GM12873 (cell line): ENCODE results near the gene ABHD14A.

ENCODE experiments used
- TF ChIP-seq, protein P1 (sequence below): IDR thresholded peaks from 2 replicates; pipeline ENCODE4 v1.5.1; 2012; ENCODE audit warnings: low read depth, mild to moderate bottlenecking, moderate library complexity, low read length, control low read depth; ENCODE audit not compliant: insufficient read depth; ENCODE audit errors: missing control alignments

The ABHD14A gene

DNA sequence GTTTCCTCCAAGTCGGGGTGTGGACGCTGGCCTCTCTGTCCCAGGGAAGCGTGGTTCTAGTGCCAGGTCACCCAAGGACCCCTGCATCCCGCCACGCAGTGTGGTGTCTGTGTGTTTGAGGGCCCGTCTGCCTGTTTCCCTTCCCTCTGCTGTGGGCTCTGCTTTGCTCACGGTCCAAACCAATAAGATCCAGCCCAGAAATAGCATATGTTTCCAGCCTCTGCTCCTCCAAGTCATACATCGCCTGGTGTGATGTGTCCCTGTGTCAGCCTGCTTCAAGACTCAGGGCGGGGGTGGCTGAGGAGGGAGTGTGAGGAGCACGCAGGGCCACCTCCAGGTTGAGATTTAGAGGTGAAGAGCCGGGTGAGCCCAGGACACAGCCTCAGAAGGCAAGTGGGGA is 42.7 kb downstream of the ABHD14A start:
- TF ChIP-seq, protein P1, sequence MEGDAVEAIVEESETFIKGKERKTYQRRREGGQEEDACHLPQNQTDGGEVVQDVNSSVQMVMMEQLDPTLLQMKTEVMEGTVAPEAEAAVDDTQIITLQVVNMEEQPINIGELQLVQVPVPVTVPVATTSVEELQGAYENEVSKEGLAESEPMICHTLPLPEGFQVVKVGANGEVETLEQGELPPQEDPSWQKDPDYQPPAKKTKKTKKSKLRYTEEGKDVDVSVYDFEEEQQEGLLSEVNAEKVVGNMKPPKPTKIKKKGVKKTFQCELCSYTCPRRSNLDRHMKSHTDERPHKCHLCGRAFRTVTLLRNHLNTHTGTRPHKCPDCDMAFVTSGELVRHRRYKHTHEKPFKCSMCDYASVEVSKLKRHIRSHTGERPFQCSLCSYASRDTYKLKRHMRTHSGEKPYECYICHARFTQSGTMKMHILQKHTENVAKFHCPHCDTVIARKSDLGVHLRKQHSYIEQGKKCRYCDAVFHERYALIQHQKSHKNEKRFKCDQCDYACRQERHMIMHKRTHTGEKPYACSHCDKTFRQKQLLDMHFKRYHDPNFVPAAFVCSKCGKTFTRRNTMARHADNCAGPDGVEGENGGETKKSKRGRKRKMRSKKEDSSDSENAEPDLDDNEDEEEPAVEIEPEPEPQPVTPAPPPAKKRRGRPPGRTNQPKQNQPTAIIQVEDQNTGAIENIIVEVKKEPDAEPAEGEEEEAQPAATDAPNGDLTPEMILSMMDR: no peak

DNA sequence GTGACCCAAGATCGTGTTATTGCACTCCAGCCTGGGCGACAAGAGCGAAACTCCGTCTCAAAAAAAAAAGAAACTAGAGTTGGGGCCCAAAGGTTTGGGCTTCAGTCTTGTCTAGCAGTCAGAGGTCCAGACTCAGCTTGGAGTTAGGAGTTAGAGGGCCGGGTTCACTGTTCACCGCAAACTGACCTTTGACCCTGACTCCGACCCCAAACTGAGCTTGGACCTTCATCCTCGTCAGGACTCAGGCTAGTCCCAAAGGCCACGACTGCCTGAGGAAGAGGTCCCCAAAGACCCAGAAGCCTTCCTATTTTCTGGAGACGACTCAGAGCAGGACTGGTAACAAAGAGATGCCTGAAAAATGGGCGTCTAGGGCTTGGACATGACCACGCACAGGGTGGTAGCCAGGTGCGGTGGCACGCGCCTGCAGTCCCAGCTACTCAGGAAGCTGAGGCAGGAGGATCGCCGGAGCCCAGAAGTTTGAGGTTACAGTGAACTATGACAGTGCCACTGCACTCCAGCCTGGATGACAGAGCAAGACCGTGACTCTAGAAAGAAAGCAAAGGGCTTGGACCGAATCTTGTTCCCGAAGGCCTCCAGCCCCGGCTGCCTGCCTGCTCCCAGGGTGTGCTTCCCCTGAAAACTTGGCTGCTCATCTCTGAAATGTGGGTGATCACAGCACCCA is 43.6 kb downstream of the ABHD14A start:
- TF ChIP-seq, protein P1: no peak

DNA sequence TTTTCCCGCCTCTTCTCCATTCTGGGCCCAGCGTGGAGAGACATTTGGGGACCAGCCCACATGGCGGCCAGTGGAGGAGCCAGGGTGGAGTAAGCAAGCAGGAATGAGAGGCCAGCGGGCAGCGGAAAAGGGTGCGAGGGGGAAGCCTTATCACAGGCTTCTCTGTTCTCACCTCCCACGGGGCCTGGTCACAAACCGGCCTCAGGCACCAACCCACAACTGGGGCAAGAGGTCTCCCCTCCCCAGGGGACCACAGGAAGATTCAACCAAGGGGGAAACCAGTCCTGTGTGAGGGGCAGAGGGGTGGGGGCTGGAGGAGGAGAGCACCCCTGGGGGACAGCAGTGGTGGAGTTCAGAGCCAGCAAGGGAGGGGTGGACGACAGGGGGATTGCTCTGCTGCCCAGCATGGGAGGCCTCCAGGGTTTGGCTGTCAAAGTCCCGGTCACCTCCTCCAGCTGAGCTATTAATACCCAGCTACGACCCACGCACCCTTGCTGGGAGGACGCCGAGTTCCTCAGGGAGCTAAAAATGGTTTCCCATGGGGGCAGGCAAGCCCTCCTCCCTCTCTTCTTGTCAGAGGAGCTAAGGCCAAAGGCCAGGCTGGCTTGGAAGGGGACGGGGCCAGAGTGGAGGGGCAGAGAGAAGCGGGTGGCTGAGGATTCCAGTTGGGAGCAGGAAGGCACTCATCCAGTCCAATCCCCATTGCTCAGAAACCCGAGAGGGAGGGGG is 44.7 kb downstream of the ABHD14A start:
- TF ChIP-seq, protein P1: no peak

DNA sequence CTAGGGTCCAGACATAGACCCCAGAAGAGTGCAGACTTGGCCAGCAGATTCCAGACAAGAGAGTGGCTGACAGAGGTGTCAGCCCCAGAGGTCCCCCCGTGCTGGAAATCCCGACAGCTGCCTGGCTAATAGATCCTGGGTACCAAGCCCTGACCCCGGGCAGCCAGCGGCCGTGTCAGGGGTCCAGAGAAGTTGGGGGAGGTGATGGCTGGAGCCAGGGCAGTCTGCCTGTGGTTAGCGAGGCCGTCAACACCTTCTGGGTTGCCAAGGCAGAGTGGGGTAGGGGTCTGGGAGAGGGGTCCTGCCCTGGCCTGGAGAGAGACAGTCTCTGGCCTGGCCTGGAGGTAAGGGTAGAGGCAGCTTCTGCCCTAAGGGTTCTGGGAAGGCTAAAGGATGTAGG is 45.9 kb downstream of the ABHD14A start:
- TF ChIP-seq, protein P1: no peak

DNA sequence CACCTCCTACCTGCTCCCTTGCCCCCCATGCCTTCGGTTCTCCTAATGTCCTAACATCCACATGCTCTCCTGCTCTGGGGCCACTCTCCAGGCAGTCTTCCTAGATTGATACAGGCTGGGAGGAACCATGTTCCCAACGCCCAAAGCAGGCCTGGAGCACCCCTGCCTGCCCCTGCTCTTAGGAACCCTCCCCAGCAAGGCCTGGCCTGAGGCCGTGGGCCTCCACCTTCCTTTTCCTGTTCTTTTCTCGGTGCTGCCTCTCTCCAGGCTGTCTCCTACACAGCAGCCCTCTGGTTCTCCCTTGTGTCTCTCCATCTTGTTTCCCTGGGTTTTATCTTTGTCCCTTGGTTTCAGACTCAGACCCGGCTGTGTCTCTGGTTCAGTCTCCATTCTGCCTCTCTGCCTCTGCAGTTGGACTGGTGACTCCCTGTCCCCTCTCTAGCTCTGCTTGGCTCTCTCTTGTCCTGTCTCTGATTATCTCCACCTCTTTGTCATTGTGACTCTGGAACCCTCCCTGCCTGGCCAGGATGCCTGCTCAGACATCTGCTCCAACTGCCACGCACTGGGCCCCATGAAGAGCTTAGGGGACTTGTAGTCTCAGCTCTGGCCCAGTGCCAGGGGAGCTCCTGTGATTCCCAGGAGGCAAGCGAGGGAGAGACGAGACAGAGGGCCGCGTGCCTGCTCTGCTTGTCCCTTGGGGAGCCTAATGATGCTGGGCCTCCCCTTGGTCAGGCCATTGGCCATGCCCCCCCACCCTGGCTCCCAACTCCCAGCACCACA is 46.8 kb downstream of the ABHD14A start:
- TF ChIP-seq, protein P1: no peak

DNA sequence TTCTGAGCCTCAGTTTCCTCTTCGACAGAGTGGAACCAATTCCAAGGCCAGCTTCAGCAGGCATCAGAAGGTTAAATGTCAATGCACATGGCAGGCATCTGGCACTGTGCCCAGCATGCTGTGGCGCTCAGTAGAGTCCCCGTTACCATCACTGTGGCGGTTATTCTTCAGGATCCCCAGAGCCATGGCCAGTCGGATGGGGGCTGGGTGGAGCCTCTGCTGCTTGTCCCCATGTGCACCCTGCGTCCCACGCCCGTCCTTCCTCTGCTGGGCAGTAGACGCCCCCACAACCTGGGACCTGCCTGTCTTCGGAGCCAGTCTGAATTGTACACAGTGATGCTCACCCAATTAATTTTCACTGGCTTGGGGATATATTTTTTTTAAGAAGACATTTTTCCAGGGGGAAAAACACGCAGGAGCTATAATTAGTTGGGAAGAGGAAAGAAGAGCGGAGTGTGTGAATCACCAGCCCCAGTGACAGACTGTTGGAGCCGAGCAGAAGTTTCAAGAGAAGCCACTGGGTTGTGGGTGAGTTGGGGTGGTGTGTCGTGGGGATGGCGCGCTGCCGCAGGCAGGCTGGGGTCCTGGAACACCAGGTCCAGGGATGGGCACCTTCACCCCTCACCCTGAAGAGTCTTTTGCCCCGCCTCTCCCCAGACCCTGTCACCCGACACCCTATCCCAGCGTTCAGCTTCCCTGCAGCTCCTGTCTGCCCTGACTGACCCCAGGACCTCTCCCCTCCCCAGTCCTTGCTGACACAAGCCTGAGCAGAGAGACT is 47.6 kb downstream of the ABHD14A start:
- TF ChIP-seq, protein P1: no peak
